GM21360 (cell line): ENCODE data around the gene FAM110A.
A peak's percentile ranks its signal among the peaks of the same experiment; 100 is the strongest.
"Not testable (repeated sequence)": the region's sequence is repeated elsewhere in the genome, so short reads cannot be mapped to it uniquely, and the experiment has no call there.

Experiments used
- ATAC-seq: cut with Tn5 transposase; IDR thresholded peaks from one replicate; pipeline ENCODE4 v1.9.1; 2021; ENCODE audit warnings: mild to moderate bottlenecking, moderate library complexity; ENCODE audit not compliant: unreplicated experiment

The FAM110A gene

DNA sequence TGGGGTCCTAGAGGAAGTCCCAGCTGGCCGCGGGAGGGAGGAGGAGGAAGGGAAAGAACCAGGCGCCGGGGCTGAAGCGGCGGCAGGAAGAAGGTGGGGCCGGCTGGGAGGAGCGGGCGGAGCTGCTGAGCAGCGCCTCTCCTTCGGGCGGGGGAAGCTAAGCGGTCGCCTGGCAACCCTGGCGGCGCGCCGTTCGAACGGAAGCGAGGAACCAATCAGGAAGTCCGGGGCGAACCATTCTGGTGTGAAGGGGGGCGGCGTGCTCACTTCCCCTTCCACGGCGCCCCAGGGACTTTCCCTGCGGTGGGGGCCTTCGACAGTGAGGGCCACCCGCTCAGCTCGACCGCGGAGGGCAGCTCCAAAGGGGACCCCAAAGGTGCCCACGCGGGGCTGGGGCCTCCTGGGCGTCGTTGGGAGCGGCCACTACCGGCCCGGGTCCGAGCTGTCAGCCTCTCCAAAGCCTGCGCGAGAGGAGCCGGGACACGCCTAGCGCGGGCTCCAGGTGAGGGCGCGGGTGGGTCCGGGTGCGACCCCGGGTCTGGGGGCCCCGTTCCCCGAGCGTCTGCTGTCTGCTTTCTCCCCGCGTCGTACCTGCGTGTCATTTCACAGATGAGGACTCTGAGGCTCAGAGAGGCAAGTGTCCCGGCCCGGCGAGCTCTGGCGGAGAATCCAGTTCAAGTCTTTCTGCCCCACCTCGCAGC lies at the start of gene FAM110A:
TSS of gene FAM110A (plus strand) at position 266 of the 701 bp plus-strand sequence. CDS start 11,090 bp downstream, outside the sequence.
- peak; percentile 92 for ATAC-seq

DNA sequence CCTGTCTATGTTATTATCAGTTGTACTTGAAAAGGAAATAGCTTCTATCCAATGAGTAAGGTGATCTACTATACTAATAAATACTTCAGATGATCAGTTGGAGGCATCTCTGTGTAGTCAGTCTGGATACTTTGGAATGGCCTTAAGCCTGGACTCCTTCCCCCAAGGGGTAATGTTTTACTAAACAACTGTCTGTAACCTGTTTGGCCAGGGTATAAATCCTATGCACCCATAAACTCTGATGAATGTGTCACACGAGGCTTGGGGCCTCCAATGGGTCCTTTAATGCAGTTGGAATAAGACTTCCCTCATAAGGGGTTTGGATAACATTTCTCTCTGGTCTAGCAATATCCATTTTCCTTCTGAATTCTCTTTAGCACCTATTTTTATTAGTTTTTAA lies 45.7 kb upstream of the FAM110A start:
- ATAC-seq = no peak

DNA sequence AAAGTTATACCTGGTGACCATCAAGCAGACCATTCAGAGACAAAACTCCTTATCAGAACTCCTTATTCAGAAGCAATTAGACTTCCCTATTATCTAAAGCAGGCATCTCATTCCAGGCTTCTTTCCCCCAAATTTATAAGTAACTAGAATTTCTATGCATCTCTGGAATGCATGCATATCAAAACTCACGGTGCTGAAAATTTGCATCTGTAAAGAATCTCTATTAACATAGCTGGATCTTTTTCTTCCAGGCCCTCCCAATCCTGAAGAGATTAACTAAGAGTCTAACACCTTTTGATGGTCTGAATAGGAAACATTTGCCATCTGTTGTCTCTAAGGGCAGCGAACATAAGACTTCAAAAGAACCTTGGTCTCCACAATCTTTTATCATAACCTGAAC lies 42.5 kb upstream of the FAM110A start:
- no peak for ATAC-seq

DNA sequence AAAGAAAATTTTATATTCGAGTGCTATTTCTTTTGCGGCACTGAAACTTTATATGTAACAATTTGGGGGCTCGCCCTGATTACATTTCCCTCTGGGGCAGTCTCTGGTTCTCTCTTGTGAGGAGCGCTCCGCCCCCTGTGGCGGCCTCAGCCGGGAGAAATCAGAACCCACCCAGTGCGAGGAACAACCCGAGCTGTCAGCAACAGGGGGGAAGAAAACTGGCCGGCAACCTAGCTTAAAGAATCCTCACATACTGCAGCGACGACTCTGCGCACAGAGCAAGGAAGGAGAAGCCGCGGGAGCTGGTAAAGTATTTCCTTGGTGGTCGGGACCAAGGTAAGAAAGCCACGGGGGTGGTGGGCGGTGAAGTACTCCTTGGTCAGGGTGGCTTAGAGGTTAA lies 41.3 kb upstream of the FAM110A start:
- ATAC-seq = no peak

DNA sequence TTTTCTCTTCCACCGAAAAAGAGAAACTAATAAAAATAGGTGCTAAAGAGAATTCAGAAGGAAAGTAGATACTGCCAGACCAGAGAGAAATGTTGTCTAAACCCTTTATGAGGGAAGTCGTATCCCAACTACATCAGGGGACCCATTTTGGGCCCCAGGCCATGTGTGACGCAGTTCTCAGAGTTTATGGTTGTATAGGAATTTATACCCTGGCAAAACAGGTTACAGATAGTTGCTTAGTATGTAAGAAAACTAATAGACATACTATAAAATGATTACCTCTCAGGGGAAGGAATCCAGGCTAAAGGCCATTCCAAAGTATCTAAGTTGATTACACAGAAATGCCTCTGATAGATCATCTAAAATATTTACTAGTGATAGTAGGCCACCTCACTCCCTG lies 36.6 kb upstream of the FAM110A start:
- ATAC-seq = no peak

DNA sequence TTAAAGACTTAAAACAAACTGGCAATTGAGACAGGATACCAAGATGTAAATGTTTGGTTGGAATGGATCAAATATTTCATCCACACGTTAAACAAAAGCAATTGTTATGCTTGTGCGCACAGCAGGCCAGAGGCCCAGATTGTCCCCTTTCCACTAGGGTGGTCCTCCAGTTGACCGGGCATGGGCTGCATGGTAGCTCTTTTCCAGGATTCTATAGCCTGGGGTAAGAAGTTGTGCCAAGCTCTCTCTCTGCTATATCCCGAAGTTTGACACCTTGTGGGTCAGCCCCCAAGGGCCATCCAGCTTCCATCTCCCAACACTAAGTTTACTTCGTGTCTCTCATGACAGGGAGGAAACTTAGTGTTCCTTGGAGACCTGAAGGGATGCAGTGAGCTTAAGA lies 34.8 kb upstream of the FAM110A start:
- ATAC-seq = not testable (repeated sequence)

DNA sequence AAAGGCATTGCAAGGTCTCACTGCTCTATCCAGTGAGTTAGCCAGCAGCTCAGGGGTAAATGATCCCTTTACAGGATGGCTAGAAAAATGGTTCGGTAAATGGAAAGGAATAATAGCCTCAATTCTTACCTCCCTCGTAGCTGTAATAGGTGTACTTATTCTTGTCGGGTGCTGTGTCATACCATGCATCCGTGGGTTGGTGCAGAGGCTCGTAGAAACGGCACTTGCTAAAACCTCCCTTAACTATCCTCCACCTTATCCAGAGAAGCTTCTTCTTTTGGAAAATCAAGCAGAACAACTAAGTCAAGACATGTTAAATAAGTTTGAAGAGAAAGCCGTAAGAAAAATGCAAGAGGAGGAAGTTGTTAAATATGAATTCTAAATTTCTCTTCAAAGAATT lies 33.5 kb upstream of the FAM110A start:
- ATAC-seq = not testable (repeated sequence)

DNA sequence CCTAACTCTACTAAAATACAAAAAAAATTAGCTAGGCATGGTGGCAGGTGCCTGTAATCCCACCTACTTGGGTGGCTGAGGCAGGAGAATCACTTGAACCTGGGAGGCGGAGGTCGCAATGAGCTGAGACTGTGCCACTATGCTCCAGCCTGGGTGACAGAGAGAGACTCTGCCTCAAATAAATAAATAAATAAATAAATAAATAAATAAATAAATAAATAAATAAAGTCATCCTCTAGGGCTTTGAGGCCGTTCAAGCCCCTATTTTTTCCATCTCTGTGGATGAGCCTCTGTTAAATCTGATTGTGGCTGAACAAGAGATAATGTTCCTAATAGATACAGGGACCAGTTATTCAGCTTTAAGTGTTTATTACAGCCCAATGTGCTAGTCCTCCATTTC lies 31.8 kb upstream of the FAM110A start:
- no peak for ATAC-seq

DNA sequence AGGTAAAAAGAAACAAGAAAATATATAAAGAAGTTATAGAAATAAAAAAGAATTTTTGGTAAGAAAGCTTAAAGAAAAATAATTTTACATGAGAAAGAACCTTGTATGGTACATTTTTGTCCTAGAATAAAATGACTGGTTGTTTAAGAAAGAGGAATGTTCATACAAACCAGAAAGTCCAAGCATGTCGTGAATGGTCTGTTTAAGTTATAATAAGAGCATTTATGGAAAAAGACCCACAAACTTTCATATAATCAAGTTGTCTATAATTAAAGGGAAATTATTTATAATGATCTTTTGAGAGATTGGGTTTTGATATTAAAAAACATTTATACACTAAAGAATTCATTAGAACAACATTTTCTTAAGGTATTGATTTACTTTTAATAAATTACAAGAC lies 27.8 kb upstream of the FAM110A start:
- no peak for ATAC-seq

DNA sequence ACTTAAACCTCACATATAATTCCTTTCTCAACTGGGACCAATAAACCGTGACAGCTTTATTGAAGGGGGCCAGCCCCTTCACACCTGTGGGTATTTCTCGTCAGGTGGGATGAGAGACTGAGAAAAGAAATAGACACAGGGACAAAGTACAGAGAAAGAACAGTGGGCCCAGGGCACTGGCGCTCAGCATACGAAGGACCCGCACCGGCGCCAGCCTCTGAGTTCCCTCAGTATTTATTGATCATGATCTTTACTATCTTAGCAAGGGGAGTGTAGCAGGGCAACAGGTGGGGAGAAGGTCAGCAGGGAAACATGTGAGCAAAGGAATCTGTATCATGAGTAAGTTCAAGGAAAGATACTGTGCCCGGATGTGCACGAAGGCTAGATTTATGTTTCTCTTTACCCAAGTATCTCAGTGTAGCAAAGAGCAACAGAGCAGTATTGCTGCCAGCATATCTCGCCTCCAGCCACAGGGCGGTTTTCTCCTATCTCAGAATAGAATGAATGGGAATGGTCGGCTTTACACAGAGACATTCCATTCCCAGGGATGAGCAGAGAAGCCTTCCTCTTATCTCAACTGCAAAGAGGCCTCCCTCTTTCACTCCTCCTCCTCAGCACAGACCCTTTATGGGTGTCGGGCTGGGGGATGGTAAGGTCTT lies 21.6 kb upstream of the FAM110A start:
- ATAC-seq = not testable (repeated sequence)

DNA sequence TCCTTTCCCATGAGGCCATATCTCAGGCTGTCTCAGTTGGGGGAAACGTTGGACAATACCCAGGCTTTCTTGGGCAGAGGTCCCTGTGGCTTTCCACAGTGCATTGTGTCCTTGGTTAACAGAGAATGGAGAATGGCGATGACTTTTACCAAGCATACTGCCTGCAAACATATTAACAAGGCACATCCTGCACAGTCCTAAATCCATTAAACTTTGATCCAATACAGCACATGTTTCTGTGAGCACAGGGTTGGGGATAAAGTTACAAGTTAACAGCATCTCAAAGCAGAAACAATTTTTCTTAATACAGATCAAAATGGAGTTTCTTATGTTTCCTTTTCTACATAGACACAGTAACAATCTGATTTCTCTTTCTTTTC lies 21.1 kb upstream of the FAM110A start:
- ATAC-seq = not testable (repeated sequence)

DNA sequence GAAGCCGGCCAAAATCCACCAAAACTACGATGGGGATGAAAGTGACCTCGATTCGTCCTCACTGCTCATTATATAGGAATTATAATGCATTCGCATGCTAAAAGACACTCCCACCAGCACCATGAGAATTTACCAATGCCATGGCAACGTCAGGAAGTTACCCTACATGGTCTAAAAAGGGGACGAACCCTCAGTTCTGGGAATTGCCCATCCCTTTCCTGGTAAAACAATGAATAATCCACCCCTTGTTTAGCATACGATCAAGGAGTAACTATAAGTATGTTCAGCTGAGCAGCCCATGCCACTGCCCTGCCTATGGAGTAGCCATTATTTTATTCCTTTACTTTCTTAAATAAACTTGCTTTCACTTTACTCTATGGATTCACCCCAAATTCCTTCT lies 20.1 kb upstream of the FAM110A start:
- ATAC-seq = no peak

DNA sequence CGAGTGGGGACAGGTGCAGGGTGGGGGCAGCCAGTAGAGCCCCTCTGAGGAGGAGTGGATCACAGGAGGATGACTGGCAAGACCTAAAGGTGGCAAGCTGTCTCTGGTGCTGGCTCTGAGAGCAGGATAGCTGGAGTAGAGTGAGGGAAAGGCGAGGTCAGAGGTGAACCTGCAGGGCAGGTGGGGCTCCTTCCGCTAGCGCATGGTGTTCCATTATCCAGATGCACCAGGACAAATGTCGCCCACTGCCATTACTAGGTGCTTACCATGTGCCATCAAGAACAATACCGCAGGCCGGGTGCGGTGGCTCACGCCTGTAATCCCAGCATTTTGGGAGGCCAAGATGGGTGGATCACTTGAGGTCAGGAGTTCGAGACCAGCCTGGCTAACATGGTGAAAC lies 18.3 kb upstream of the FAM110A start:
- ATAC-seq = no peak

DNA sequence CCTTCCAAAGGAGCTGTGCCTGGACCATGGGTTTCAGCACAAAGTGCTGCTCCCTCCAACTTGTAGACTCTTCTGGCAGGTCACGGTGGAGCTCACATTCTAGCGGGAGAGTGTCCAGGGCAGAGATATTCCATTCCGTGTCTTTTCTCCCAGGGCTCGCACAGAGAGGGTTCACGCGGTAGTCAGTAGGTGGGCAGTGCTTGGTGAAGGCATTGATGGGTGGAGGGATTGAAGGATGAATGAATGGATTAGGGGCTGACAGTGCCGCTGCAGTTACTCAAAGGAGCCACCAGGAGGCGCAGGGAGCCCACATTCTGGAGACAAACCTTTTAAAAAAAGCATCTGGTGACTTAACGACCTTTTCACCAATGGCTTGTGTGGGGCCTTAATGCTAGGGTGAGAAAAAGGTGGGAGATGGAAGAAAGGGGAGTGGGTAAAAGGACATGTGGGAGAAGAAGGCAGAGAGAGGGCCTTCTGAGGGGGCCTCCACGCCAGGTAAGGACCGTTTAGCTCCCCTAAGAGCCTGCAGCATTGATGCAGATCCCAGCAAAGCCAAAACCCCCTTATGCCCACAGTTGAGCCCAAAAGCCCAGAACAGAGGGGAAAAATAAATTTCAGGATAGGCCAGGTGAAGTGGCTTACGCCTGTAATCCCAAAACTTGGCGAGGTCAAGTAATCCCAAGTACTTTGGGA lies 17.5 kb upstream of the FAM110A start:
- no peak for ATAC-seq

DNA sequence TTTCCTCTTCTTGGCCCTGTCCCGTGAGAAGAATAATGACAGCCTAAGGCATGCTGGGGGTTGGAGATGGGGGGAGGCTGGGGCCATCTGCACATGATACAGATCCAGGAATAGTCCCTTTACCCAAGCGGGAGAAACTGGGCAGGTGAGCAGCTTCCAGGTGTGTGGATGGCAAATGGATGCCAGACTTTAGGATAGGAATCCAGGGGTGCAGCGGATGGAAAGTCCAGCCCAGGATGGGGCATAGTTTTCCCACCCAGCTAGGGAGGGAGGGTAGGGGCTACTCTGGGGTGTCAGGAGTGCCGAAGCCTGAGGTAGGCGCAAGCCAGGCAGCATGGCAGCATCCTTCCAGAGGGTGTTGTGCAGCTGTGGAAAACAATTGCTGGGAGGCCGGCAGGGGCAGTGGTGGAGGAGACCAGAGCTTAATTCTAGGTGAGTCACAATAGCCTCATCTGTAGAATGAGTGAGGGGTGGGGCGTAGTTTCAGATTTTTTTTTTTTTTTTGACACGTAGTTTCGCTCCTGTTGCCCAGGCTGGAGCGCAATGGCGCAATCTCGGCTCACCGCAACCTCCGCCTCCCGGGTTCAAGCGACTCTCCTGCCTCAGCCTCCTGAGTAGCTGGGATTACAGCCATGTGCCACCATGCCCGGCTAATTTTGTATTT lies 15.4 kb upstream of the FAM110A start:
- no peak for ATAC-seq

DNA sequence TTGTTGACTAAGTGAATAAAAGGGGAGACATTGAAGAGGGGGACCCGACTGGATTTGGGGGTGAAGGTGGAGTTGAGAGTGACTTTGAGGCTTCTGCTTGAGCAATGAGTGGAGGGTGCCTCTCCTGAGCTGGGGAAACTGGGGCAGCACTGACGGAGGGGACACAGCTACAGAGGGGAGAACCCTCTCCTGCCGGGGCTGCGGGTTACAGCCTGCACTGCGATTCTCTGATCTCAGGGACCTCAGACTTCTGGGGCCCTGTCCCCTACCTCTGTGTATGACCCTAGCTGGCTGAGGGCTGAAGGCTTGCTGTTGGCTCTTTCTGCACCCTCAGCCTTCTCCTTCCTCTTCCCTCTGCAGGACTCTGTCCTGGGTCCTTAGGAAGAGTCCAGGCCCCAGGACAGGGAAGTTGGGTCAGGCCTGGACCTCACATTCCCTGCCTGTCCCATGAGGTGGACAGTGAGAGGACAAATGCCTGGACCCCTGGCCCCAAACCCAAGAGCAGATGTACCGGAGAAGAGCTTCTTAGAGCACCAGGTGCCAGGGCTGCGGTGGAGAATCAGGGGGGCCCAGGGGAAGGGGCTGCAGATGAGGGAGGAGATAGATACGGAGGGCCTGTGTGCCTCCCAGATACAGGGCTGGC lies 13.7 kb upstream of the FAM110A start:
- ATAC-seq = no peak

DNA sequence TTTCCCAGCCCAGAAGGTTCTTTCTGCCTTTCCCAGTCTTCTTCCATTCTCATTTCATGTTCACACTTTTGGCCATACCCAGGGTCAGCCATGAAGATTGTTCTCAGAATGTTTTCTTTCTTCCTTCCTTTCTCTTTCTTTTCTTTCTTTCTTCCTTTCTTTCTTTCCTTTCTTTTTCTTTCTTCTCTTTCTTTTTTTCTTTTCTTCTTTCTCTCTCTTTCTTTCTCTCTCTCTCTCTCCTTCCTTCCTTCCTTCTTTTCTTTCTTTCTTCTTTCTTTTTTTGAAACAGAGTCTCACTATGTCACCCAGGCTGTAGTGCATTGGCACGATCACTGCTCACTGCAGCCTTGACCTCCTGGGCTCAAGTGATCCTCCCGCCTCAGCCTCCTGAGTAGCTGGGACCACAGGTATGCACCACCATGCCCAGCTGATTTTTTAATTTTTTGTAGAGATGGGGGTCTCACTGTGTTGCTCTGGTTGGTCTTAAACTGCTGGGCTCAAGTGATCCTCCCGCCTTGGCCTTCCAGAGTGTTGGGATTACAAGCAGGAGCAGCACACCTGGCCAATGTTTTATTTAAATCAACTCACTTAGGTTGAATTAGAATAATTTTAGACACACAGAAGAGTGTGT lies 13.1 kb upstream of the FAM110A start:
- no peak for ATAC-seq

DNA sequence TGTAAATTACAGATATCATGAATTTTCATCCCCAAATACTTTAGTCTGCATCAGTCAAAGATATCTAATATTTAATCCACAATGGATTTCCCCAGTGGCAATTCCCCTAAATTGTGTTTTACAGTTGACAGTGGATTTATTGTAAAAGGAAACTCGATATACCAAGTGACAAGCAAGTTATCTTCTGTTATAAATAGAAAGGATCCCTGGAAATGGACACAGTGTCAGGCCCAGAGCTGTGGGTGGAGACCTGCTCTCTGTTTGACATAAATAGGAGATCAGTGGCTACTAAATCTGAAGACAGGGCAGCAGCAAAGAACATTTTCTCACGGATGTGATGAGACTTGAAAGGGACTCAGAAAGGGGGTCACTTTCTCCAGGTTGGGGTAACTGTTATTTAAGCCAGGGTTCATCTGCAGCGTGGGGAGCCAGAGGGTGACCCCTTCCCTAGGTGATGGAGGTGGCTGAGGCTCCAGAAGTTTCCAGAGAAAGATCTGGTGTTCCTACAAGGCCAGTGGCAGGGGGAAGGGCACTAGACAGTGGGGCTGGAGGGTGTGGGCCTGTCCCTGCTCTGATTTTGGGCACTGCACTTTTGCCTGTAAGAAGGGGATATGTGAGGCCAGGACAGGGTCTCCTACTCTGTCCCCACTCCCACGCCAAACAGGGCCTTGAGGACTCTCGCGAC lies 12.3 kb upstream of the FAM110A start:
- ATAC-seq = no peak

DNA sequence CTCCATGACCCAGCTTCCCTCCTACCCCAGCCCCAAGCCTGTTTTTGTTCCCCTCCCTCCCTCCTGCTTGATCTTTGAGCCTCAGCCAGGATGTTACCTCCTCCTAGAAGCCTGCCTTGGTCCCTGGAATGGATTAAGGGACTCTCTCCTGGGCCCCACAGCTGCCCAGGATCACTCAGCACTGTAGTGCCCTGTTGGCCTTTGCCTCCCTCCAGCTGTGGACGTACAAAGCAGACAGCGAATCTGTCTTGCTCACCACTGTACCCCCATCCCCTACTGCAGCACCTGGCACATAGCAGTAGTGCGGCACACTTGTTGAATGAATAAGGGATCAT lies 11.8 kb upstream of the FAM110A start:
- ATAC-seq = no peak
